Peyer's patch (tissue), 4 donors: ENCODE data around the gene MRPS24. TPM values are rescaled to one million over a fixed set of nuclear protein-coding genes. Genes with fewer than 3 reads are reported as not detected.

Source experiments
- DNase-seq, 3 donors: peaks; one replicate each; pipeline ENCODE4 v3.0.0-alpha.2; 2017 to 2019
- H3K27ac ChIP-seq, 4 donors: fragments of 200-600 bp; sonication (generic); one replicate each; pipeline ENCODE4 v1.5.1; 2016 to 2019
- H3K27me3 ChIP-seq, 2 donors: fragments of 200-600 bp; sonication (generic); one replicate each; pipeline ENCODE4 v1.5.1; 2019
- H3K36me3 ChIP-seq, 3 donors: fragments of 200-600 bp; sonication (generic); one replicate each; pipeline ENCODE4 v1.5.1; 2016 to 2019
- H3K4me1 ChIP-seq, 4 donors: fragments of 200-600 bp; sonication (generic); one replicate each; pipeline ENCODE4 v1.5.1; 2016 to 2019
- H3K4me3 ChIP-seq, 4 donors: fragments of 200-600 bp; sonication (generic); 1 replicate in 3 of 4; 2 replicates in 1 of 4; pipeline ENCODE4 v1.5.1; 2016 to 2019; ENCODE audit warnings: mild to moderate bottlenecking in 1 of 4
- H3K9me3 ChIP-seq, 4 donors: fragments of 200-600 bp; sonication (generic); one replicate each; pipeline ENCODE4 v1.5.1; 2016 to 2019; ENCODE audit warnings: mild to moderate bottlenecking in 1 of 4
- CTCF ChIP-seq, 6 experiments: fragments of 450-650 bp in 4 of 6; fragments of 200-600 bp in 2 of 6; sonication (generic) in 1 of 6; IDR thresholded peaks; one replicate each; pipeline ENCODE4 v1.5.1; 2017 to 2019; ENCODE audit warnings: antibody characterized with exemption in 6 of 6, mild to moderate bottlenecking in 3 of 6, moderate library complexity in 1 of 6
- POLR2A ChIP-seq, 2 donors: fragments of 450-650 bp; IDR thresholded peaks; one replicate each; pipeline ENCODE4 v1.5.1; 2017; ENCODE audit warnings: antibody characterized with exemption in 2 of 2, mild to moderate bottlenecking in 2 of 2, moderate library complexity in 2 of 2
- total RNA-seq, 4 donors: library from RNA; depleted of rRNA; stranded (reverse); fragments of >200 nt; gene quantifications; one replicate each; pipeline ENCODE4 v1.1.0, GENCODE V29; 2016

The MRPS24 gene
- total RNA-seq, 4 donors from 2014 or later: 66.9 to 121 (median 74.2) TPM

GRCh38 chr7:43876241-43876640 lies 6.9 kb upstream of the MRPS24 start:
- Histone ChIP-seq H3K9me3 (no peaks in the 10 kb centered on the region), H3K4me1 (peaks cover 0 to 24% (median 4%) of the 10 kb centered on the region in 4 donors), H3K27ac (no peak overlapping the region), H3K4me3 (no peak overlapping the region), H3K36me3 (peaks cover 0 to 64% (median 0%) of the 10 kb centered on the region in 3 donors), H3K27me3 (no peaks in the 10 kb centered on the region)
- TF ChIP-seq POLR2A (IDR thresholded peaks at IDR 0.05) (no peak), CTCF (IDR thresholded peaks at IDR 0.05) (no peak)
- DNase-seq: no peak

- peaks cover 0 to 35% (median 0%) of the 10 kb centered on the region in 3 donors for H3K36me3 ChIP-seq
- no peaks in the 10 kb centered on the region for H3K9me3 ChIP-seq
- H3K4me1 ChIP-seq: peaks cover 0 to 32% (median 6%) of the 10 kb centered on the region in 4 donors
- no peaks in the 10 kb centered on the region for H3K27me3 ChIP-seq
- peak overlapping the region in 3 of 4 donors; percentile 59 to 89 (median 87) for H3K27ac ChIP-seq
- H3K4me3 ChIP-seq: no peak overlapping the region
- DNase-seq: peak in 2 of 3 donors; percentile 79 to 87
- TF ChIP-seq POLR2A (IDR thresholded peaks at IDR 0.05): no peak
Observed at GRCh38 chr7:43873300-43873699, 4.0 kb upstream of the MRPS24 start.

- no peak overlapping the region for H3K4me3 ChIP-seq
- H3K4me1 ChIP-seq: peaks cover 0 to 38% (median 6%) of the 10 kb centered on the region in 4 donors
- peak overlapping the region in 3 of 4 donors; percentile 59 to 89 (median 87) for H3K27ac ChIP-seq
- H3K36me3 ChIP-seq: peaks cover 0 to 27% (median 0%) of the 10 kb centered on the region in 3 donors
- H3K27me3 ChIP-seq: no peaks in the 10 kb centered on the region
- TF ChIP-seq POLR2A (IDR thresholded peaks at IDR 0.05) (no peak), CTCF (IDR thresholded peaks at IDR 0.05) (no peak)
- no peaks in the 10 kb centered on the region for H3K9me3 ChIP-seq
- DNase-seq: peak in 2 of 3 donors; percentile 63 to 77
Observed at GRCh38 chr7:43872406-43873110, 3.2 kb upstream of the MRPS24 start.

GRCh38 chr7:43871064-43871463 lies 1.7 kb upstream of the MRPS24 start:
- Histone ChIP-seq H3K4me3 (no peak overlapping the region), H3K27me3 (no peaks in the 10 kb centered on the region), H3K27ac (no peak overlapping the region), H3K9me3 (no peaks in the 10 kb centered on the region), H3K36me3 (peaks cover 0 to 21% (median 0%) of the 10 kb centered on the region in 3 donors), H3K4me1 (peaks cover 0 to 38% (median 6%) of the 10 kb centered on the region in 4 donors)
- no peak for TF ChIP-seq CTCF (IDR thresholded peaks at IDR 0.05)
- no peak for TF ChIP-seq POLR2A (IDR thresholded peaks at IDR 0.05)
- no peak for DNase-seq

- Histone ChIP-seq H3K36me3 (peaks cover 0 to 21% (median 0%) of the 10 kb centered on the region in 3 donors), H3K27ac (peak overlapping the region in 3 of 4 donors; percentile 77 to 87 (median 84))
- TF ChIP-seq CTCF (IDR thresholded peaks at IDR 0.05) (no peak), POLR2A (IDR thresholded peaks at IDR 0.05) (no peak)
Observed at GRCh38 chr7:43870316-43870715, 999 bp upstream of the MRPS24 start.

GRCh38 chr7:43869867-43870240 lies 537 bp upstream of the MRPS24 start:
- no peak for TF ChIP-seq CTCF (IDR thresholded peaks at IDR 0.05)
- Histone ChIP-seq H3K4me1 (peaks cover 0 to 38% (median 6%) of the 10 kb centered on the region in 4 donors), H3K27me3 (no peaks in the 10 kb centered on the region), H3K4me3 (peak overlapping the region; percentile 79 to 95 (median 88)), H3K27ac (peak overlapping the region; percentile 77 to 87 (median 82)), H3K36me3 (peaks cover 0 to 16% (median 0%) of the 10 kb centered on the region in 3 donors), H3K9me3 (no peaks in the 10 kb centered on the region)
- peak in 1 of 3 donors; percentile 32 for DNase-seq

More at GRCh38 chr7:43870316-43870715, 999 bp upstream of the MRPS24 start:
- Histone ChIP-seq H3K27me3 (no peaks in the 10 kb centered on the region), H3K4me3 (no peak overlapping the region), H3K9me3 (no peaks in the 10 kb centered on the region), H3K4me1 (peaks cover 0 to 38% (median 6%) of the 10 kb centered on the region in 4 donors)
- DNase-seq: no peak
